AG04450 (cell line): ENCODE results near the gene LAG3. TPM values are rescaled to one million over a fixed set of nuclear protein-coding genes. Genes with fewer than 3 reads are reported as not detected.

Experiments
- CTCF ChIA-PET: fragments of 300-600, 350-600 bp; formaldehyde crosslinking; extraction: SDS; loops from one replicate; lab custom pipeline; 2022; ENCODE audit warnings: antibody characterized with exemption, inconsistent platforms; lab: Charles Lee
- POLR2A ChIA-PET: fragments of 350-600 bp; formaldehyde crosslinking; extraction: SDS; loops from one replicate; lab custom pipeline; 2021; ENCODE audit warnings: antibody characterized with exemption, inconsistent platforms; lab: Yijun Ruan, JAX
- DNase-seq: peaks from one replicate; pipeline ENCODE4 v3.0.0-alpha.2; 2011; ENCODE audit warnings: low read depth, low spot score
- H3K27ac ChIP-seq: one replicate; pipeline ENCODE4 v1.5.1; 2012; ENCODE audit warnings: low read depth, low read length, control low read depth
- H3K27me3 ChIP-seq: one replicate; pipeline ENCODE4 v1.6.0; 2012; ENCODE audit warnings: low read length; ENCODE audit not compliant: control insufficient read depth, insufficient read depth
- H3K4me3 ChIP-seq: 2 replicates; pipeline ENCODE4 v1.5.1; 2011; ENCODE audit warnings: mild to moderate bottlenecking, low read depth, low read length, control low read depth
- H3K9me3 ChIP-seq: 2 replicates; pipeline ENCODE4 v1.5.1; 2012; ENCODE audit warnings: low read length; ENCODE audit not compliant: control insufficient read depth, insufficient read depth
- CTCF ChIP-seq: IDR thresholded peaks from 2 replicates; pipeline ENCODE4 v1.5.1; 2011; ENCODE audit warnings: low read depth, low read length, control low read depth, inconsistent platforms
- polyA plus RNA-seq: library from polyadenylated mRNA; depleted of rRNA; stranded (reverse); fragments of >200 nt; gene quantifications from 2 replicates; pipeline ENCODE4 v1.2.3, GENCODE V29; 2011

Gene LAG3
- polyA plus RNA-seq, 1 experiment: 0.11 TPM

- Histone ChIP-seq H3K4me3 (no peak overlapping the region), H3K27ac (no peak overlapping the region), H3K27me3 (no peaks in the 10 kb centered on the region), H3K9me3 (no peaks in the 10 kb centered on the region)
- no peak for DNase-seq
- CTCF ChIA-PET: interaction anchor here (0.6 to 3.7 kb wide), 2 partner anchors 24 to 58 kb away, joined by 3 to 19 read pairs; partner anchors contain the start of gene MLF2
- no peak for TF ChIP-seq CTCF
- POLR2A ChIA-PET: interaction anchor here (0.9 to 1.2 kb wide), 3 partner anchors 10 to 87 kb away, joined by 3 to 5 read pairs (median 3); partner anchors contain the start of genes CD4 and COPS7A
Measured at GRCh38 chr12:6810758-6811157, 38.4 kb downstream of the LAG3 start.

- Histone ChIP-seq H3K4me3 (no peak overlapping the region), H3K27ac (no peak overlapping the region), H3K27me3 (no peaks in the 10 kb centered on the region), H3K9me3 (no peaks in the 10 kb centered on the region)
- ChIA-PET POLR2A (interaction anchor here (0.8 to 2.2 kb wide), 3 partner anchors 38 to 61 kb away, joined by 3 to 6 read pairs (median 4); partner anchors contain the start of genes MLF2 and PTMS), CTCF (interaction anchor here (1.2 to 3.7 kb wide), 4 partner anchors 12 to 60 kb away, joined by 3 to 19 read pairs (median 6); partner anchors contain the start of genes MLF2 and P3H3)
- no peak for DNase-seq
- TF ChIP-seq CTCF: no peak
Measured at GRCh38 chr12:6813363-6813762, 41.0 kb downstream of the LAG3 start.

GRCh38 chr12:6816598-6816997 lies 44.3 kb downstream of the LAG3 start:
- Histone ChIP-seq H3K27me3 (no peaks in the 10 kb centered on the region), H3K27ac (no peak overlapping the region), H3K9me3 (no peaks in the 10 kb centered on the region), H3K4me3 (no peak overlapping the region)
- CTCF ChIA-PET: interaction anchor here (0.6 to 1.1 kb wide), 3 partner anchors 10 to 187 kb away, joined by 4 to 7 read pairs (median 4); no protein-coding TSS in a partner anchor
- DNase-seq: no peak
- TF ChIP-seq CTCF: no peak
- POLR2A ChIA-PET: interaction anchor here (0.6 to 1.7 kb wide), 2 partner anchors 54 to 64 kb away, joined by 4 read pairs; partner anchors contain the start of gene MLF2

- ChIA-PET CTCF (interaction anchor here (1.1 kb wide), 1 partner anchor 9 kb away, joined by 4 read pairs; no protein-coding TSS in a partner anchor), POLR2A (interaction anchor here (1.7 kb wide), 1 partner anchor 65 kb away, joined by 4 read pairs; the partner anchor contains the start of gene MLF2)
Measured at GRCh38 chr12:6817098-6817497, 44.8 kb downstream of the LAG3 start.

More at GRCh38 chr12:6817098-6817497, 44.8 kb downstream of the LAG3 start:
- Histone ChIP-seq H3K9me3 (no peaks in the 10 kb centered on the region), H3K4me3 (no peak overlapping the region), H3K27ac (no peak overlapping the region), H3K27me3 (no peaks in the 10 kb centered on the region)
- TF ChIP-seq CTCF: no peak
- DNase-seq: no peak
